Left lung (tissue), 10 donors: Measurements from ENCODE around the gene COX10. TPM values are rescaled to one million over a fixed set of nuclear protein-coding genes. Genes with fewer than 3 reads are reported as not detected.
"Not testable (repeated sequence)": the region's sequence is repeated elsewhere in the genome, so short reads cannot be mapped to it uniquely, and the experiment has no call there.

Experiments used
- ATAC-seq: fragments of 200-7000 bp; cut with Tn5 transposase; one replicate; pipeline ENCODE4 v1.9.1; 2020; ENCODE audit warnings: moderate library complexity
- DNase-seq, 4 donors: peaks; one replicate each; pipeline ENCODE4 v3.0.0-alpha.2; 2013 to 2020
- H3K27ac ChIP-seq, 2 donors: fragments of 200-600 bp; sonication (generic) in 1 of 2; one replicate each; pipeline versions ENCODE4 v1.5.0 to v1.8.0; 2020 to 2021
- H3K27me3 ChIP-seq, 2 donors: fragments of 200-600 bp; sonication (generic) in 1 of 2; one replicate each; pipeline versions ENCODE4 v1.5.0 to v1.8.0; 2020 to 2021
- H3K36me3 ChIP-seq, 2 donors: fragments of 200-600 bp; sonication (generic) in 1 of 2; one replicate each; pipeline versions ENCODE4 v1.5.0 to v1.8.0; 2020 to 2021
- H3K4me1 ChIP-seq, 2 donors: fragments of 200-600 bp; one replicate each; pipeline ENCODE4 v1.8.0; 2021
- H3K4me3 ChIP-seq, 2 donors: fragments of 200-600 bp; sonication (generic) in 1 of 2; one replicate each; pipeline versions ENCODE4 v1.5.0 to v1.8.0; 2020 to 2021; ENCODE audit warnings: mild to moderate bottlenecking in 1 of 2
- H3K9me3 ChIP-seq, 2 donors: fragments of 200-600 bp; sonication (generic) in 1 of 2; one replicate each; pipeline versions ENCODE4 v1.5.0 to v1.8.0; 2020 to 2021
- intact Hi-C, 2 donors: fragments of 100-400 bp; cut with DNase I; formaldehyde crosslinking; loops; one replicate each; pipeline versions ENCODE4 v1.11.2 to v1.14.2; 2022
- polyA plus RNA-seq, 6 donors: library from polyadenylated mRNA; unstranded; fragments of 120-200 nt; gene quantifications; one replicate each; pipeline ENCODE4 v1.2.1, GENCODE V29; 2013; ENCODE audit not compliant: insufficient read length in 6 of 6
- total RNA-seq, 2 donors: library from RNA; stranded (reverse); fragmentation: NEBNext Ultra II Directional; extraction: Animal tissue kit (Norgen Biotek cat#: 25700); gene quantifications; one replicate each; pipeline ENCODE4 v1.2.1, GENCODE V29; 2021
- TF ChIP-seq, protein P1 (sequence below), 2 donors: fragments of 200-600 bp; sonication (generic) in 1 of 2; IDR thresholded peaks; one replicate each; pipeline versions ENCODE4 v1.5.0 to v1.8.0; 2021; ENCODE audit warnings: antibody characterized with exemption in 2 of 2
- donor health status: DM: no; HTN: yes; CAD: no.
- donor health status: DM: no; HTN: no; CAD: no.

Gene COX10
- total and polyA plus RNA-seq, 8 donors: 11.8 to 15.7 (median 12.4) TPM

DNA sequence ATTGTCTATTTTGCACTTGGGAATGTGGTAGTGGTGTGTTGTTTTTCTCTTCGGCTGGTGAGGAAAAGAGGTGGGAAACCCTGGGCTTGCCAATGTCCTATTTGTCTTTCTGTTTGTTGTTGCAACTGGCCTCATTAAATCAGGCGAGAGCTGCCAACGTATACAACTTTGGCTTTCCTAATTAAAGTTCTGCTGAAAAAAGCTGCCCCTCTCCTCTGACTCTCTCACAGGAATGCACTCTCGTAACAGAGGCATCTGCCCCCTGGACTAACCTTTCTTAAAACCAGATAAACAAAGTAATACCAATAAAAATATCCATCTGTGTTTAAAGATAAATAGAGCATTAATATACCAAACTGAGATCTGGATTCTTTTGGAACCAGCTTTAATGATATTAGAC is 159.6 kb downstream of the COX10 start:
- TF ChIP-seq, protein P1, sequence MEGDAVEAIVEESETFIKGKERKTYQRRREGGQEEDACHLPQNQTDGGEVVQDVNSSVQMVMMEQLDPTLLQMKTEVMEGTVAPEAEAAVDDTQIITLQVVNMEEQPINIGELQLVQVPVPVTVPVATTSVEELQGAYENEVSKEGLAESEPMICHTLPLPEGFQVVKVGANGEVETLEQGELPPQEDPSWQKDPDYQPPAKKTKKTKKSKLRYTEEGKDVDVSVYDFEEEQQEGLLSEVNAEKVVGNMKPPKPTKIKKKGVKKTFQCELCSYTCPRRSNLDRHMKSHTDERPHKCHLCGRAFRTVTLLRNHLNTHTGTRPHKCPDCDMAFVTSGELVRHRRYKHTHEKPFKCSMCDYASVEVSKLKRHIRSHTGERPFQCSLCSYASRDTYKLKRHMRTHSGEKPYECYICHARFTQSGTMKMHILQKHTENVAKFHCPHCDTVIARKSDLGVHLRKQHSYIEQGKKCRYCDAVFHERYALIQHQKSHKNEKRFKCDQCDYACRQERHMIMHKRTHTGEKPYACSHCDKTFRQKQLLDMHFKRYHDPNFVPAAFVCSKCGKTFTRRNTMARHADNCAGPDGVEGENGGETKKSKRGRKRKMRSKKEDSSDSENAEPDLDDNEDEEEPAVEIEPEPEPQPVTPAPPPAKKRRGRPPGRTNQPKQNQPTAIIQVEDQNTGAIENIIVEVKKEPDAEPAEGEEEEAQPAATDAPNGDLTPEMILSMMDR (IDR thresholded peaks at IDR 0.05): no peak
- intact Hi-C loops: no loop called here
- DNase-seq: no peak

DNA sequence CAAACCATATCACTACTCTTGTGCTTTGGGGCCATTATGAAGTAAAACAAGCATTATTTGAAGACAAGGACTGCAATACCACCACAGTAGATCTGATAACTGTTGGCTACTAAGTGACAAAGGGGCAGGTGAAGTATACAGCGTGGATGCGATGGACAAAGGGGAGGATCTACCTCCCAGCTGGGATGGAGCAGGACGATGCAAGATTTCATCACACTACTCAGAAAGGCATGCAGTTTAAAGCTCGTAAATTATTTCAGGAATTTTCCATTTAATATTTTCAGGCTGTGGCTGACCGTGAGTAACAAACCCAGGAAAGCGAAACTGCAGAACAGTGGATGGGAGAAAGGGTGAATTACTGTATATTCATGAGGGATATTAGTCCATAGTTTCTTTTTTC is 161.9 kb downstream of the COX10 start:
- H3K4me3 ChIP-seq, DNase-seq, H3K27me3 ChIP-seq, H3K27ac ChIP-seq, H3K9me3 ChIP-seq, intact Hi-C loops, H3K36me3 ChIP-seq, H3K4me1 ChIP-seq: not testable (repeated sequence)
- ATAC-seq: peak; percentile 22

More for the DNA sequence above, 159.6 kb downstream of the COX10 start:
- no peak overlapping the region for H3K4me3 ChIP-seq
- no peak for ATAC-seq
- no peaks in the 10 kb centered on the region for H3K27me3 ChIP-seq
- H3K36me3 ChIP-seq: no peaks in the 10 kb centered on the region
- H3K27ac ChIP-seq: no peak overlapping the region
- H3K9me3 ChIP-seq: no peaks in the 10 kb centered on the region
- H3K4me1 ChIP-seq: no peaks in the 10 kb centered on the region

DNA sequence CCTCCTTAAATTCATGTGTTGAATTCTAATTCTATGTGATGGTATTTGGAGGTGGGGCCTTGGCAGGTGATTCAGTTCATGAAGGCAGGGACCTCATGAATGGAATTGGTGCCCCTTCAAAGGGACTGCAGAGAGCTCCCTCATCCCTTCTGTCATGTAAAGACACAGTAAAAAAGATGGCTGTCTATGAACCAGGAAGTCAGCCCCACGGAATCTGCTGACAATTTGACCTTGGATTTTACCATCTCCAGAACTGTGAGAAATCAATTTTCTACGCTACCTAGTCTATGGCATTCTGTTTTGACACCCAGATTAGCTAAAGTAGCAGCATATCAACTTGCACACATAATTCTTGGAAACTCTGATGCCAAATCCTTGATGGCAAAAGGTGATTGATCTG is 165.7 kb downstream of the COX10 start:
- intact Hi-C loops, ATAC-seq, H3K4me3 ChIP-seq: not testable (repeated sequence)

DNA sequence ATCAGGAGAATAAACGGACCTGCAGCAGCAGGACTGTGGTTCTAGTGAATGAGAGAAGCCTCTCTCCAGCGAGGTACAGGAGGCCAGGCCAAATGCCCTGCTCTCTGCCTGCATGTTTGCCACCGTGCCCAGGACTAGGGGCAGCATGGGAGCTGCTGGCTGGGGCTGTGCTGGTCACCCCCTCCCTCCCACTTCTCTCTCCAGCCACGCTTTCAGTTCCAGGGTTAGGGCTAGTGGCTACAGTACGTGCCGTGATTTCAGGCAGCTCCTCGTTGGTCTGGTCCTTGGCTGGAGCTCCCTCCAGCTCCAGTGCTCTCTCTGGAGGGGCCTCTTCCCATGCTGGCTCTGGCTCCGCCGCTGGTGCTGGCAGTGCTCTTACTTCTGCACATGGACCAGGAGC is 166.7 kb downstream of the COX10 start:
- H3K4me3 ChIP-seq, H3K4me1 ChIP-seq, intact Hi-C loops, H3K27ac ChIP-seq, H3K36me3 ChIP-seq, H3K27me3 ChIP-seq, H3K9me3 ChIP-seq, DNase-seq, ATAC-seq: not testable (repeated sequence)

More for the DNA sequence above, 165.7 kb downstream of the COX10 start:
- DNase-seq, H3K27me3 ChIP-seq, H3K36me3 ChIP-seq, H3K9me3 ChIP-seq, H3K27ac ChIP-seq, H3K4me1 ChIP-seq: not testable (repeated sequence)

DNA sequence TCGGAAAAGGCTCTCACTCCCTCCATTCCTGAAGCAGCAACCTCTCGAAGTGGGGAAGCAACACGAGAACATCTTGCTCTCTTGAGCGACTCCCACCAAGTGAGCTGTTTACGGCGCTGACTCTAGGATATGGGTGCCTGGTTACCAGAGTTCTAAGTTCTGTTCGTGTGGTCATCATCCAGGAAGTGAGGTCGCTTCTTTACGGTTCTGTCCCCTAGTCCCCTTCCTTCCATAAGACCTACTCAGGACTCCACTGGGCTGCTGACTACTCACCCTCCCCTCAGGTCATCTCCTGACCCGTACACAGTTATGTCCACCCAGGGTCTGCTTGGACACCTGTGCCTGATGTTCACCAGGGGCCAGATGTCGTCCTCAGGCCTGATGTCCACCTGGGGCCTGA is 167.5 kb downstream of the COX10 start, which contains the start of gene CDRT15:
Gene CDRT15 (minus strand): TSS at position 101 of the 400 bp plus-strand sequence. CDS start 29 bp downstream, at position 72.
- H3K36me3 ChIP-seq, ATAC-seq, H3K27me3 ChIP-seq, H3K9me3 ChIP-seq, DNase-seq, H3K4me1 ChIP-seq, H3K4me3 ChIP-seq, intact Hi-C loops, H3K27ac ChIP-seq: not testable (repeated sequence)

DNA sequence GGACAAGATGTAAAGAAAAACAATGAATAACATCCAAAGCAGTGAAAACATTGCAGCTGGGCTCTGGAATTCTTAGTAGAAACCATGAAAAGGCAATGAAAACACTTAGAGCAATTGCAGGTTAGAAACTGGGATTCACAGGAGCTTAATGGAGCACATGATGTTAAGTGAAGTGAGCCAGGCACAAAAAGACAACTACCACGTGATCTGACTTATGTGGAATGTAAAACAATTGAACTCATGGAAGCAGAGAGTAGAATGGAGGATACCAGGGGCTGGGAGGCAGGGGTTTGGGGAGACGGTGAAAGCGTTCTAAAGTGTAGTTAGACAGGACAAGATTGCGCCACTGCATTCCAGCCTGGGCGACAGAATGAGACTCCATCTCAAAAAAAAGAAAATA is 170.0 kb downstream of the COX10 start:
- H3K4me3 ChIP-seq, intact Hi-C loops, ATAC-seq, H3K36me3 ChIP-seq, H3K27me3 ChIP-seq, DNase-seq, H3K9me3 ChIP-seq, H3K4me1 ChIP-seq, H3K27ac ChIP-seq: not testable (repeated sequence)

DNA sequence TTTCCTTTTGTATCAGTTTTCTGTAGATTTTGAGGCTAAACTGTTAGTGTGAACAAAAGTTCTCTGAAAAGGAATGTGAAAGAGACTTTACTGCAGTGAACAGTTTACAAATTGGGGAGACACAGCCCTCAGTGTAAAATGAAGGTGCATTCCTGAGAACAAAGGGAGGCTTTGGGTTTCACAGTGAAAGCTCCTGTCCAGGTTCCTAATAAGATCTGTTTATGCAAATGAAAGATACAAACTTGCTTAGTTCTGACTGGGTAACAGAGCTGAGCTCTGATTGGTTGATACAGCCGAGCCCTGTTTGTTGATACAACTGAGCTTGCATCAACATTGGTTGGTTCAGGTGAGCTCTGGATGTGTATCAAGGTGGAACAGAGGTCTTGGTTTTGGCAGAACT is 175.7 kb downstream of the COX10 start:
- intact Hi-C loops: no loop called here
- Histone ChIP-seq H3K27ac (no peak overlapping the region), H3K9me3 (no peaks in the 10 kb centered on the region), H3K36me3 (no peaks in the 10 kb centered on the region), H3K4me3 (no peak overlapping the region), H3K4me1 (no peaks in the 10 kb centered on the region), H3K27me3 (no peaks in the 10 kb centered on the region)
- ATAC-seq (no peak), DNase-seq (no peak)
- TF ChIP-seq, protein P1 (IDR thresholded peaks at IDR 0.05): no peak

DNA sequence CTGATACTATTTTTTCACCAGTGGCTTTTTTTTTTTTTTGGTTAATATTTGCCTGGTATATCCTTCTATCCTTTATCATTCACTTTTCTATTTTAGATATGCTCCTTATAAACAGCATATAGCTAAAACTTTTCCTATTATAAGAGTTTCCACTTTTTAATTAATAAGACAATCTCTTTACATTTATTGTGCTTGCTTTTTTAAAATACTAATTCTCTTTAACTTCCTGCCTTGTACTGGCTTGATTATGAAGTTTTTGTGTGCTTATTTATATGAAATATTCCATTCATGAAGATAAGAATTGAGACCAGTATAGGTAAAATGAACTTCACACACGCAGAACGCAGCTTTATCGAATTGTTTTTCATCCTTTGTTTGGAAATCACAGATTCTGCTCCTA is 176.3 kb downstream of the COX10 start:
- Histone ChIP-seq H3K9me3 (no peaks in the 10 kb centered on the region), H3K36me3 (no peaks in the 10 kb centered on the region), H3K4me3 (no peak overlapping the region), H3K4me1 (no peaks in the 10 kb centered on the region), H3K27me3 (no peaks in the 10 kb centered on the region), H3K27ac (no peak overlapping the region)
- DNase-seq (no peak), ATAC-seq (no peak)
- TF ChIP-seq, protein P1 (IDR thresholded peaks at IDR 0.05): no peak
- intact Hi-C loops: no loop called here
